SIG-M5 treated with dmso at 0.1 percent for 504 hours (cell line): ENCODE measurements around the gene ANKFY1.
"Not testable (repeated sequence)": the region's sequence is repeated elsewhere in the genome, so short reads cannot be mapped to it uniquely, and the experiment has no call there.

Experiments used
- DNase-seq: peaks from one replicate; lab custom pipeline; 2025; ENCODE audit not compliant: unreplicated experiment; lab: John Stamatoyannopoulos, UW

Gene ANKFY1

DNA sequence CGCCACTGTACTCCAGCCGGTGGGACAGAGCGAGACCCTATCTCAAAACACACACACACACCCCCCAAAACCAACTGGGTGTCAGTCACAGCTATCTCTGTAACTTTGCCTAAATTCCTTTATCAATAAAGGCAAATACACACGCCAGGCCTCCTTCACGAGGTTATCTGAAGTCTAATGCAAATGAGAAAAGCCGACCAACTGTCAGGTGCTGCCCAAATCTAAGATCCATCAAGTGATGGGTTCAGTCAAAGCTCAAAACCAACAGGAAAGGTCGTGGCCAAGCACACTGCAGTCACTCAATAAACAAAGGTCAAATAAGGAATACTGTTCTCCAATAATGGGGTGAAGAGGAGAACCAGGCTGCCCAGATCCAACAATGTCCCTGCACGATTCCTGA, 1.1 kb downstream of the ANKFY1 start:
- DNase-seq: no peak

DNA sequence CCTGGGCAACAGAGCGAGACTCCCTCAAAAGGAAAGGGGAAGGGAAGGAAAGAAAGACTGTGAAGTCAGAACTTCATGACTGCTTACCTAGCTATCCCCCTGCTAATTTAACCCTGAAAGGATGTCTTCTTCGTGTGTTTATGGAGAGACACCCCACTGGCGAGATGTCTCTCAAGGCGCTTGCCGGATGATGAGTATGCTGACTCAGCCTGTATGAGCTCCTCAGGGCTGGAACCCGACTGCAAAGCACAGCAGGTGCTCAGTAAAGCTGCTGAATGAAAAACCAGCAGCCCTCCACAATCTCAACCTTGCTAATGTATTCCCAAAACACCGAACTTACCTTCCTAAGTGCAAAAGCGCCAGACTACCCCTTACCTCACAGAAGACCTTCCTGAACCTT, 2.3 kb downstream of the ANKFY1 start:
- no peak for DNase-seq

DNA sequence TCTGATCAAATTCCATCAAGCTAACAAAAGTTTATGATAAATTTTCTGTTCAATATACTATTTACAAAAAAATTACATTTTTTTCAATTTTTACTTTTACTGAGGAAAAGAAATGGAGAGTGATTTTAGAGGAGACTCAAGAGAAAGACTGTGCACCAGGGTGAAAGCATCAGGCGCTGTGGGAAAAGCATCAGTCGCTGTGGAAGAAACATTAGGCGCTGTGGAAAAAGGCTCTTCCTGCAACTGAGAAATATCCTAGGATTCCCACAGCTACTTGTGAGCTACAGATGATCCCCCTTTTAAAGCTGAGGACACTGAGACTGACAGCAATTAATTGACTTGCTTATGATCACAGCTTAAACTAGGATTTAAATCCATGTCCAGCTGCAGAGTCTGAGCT, 4.9 kb downstream of the ANKFY1 start:
- DNase-seq: no peak

DNA sequence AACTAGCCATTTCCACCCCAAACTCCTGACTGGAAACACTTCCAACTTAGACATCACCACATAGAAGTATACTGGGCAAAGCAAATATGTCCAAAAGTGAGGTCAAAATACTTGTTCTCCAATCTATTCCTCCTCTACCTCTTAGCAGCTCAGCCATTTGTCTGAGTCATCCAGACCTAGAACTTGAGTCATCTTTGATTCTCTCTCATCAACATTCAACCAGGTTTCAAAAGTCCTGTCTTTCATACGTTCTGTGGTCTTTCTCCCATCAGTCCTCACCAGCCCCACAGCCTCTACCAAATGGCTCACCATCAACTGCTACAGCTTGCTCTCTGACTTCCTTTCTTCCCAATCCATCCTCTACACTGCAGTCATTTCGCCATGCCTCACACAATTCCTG, 6.8 kb downstream of the ANKFY1 start:
- DNase-seq: peak; percentile 26

DNA sequence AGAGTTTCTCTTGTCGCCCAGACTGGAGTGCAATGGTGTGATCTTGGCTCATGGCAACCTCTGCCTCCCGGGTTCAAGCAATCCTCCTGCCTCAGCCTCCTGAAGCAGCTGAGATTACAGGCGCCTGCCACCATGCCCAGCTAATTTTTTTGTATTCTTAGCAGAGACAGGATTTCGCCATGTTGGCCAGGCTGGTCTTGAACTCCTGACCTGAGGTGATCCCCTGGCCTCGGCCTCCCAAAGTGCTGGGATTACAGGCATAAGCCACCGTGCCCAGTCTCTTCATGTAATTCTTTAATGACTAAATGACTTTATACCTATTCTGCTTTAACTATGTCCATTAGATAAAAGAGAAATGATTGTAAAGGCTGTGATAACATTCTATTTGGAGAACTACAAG, 8.5 kb downstream of the ANKFY1 start:
- DNase-seq: not testable (repeated sequence)

DNA sequence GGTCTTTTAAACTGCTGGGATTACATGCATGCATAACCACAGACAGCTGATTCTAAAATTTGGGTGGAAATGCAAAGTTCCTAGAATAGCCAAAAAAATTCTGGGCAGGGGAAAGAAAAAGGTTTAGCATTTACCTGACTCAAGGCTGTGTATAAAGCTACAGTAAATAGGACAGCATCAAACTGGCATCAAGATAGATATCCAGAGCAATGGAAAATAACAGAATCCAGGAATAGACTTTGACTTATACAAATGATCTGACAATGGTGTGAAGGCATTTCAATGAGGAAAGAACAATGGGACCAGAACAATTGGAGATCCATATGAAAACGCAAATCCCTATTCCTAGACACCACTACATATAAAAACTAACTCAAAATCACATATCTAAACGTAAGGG, 12.9 kb downstream of the ANKFY1 start:
- DNase-seq: no peak

DNA sequence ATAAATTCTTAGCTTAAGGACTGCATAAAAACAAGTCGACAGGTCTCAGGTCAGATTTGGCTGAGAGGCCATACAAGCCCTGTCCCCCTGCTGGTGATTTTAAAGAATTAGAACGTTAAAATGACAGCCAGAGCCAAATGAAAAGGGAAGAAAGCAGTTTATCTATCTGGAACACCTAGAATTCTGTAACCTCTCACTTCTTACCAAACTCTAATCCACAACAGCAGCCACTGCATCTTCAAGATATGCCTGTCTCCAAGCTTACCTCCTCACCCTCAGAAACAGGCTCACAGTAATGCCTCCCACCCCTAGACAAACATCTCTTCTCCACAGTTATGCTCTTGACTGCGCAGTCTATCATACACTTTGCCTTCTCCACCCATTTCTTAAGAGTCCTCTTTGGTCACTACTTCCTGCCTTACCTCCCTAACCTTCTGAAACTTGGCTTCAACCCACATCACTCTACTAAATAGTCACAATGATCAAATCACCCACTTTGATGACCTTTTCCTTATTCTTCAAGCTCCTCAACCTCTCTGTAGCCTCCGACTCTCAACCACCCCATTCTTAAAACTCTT, 14.2 kb downstream of the ANKFY1 start:
- DNase-seq: peak; percentile 59

DNA sequence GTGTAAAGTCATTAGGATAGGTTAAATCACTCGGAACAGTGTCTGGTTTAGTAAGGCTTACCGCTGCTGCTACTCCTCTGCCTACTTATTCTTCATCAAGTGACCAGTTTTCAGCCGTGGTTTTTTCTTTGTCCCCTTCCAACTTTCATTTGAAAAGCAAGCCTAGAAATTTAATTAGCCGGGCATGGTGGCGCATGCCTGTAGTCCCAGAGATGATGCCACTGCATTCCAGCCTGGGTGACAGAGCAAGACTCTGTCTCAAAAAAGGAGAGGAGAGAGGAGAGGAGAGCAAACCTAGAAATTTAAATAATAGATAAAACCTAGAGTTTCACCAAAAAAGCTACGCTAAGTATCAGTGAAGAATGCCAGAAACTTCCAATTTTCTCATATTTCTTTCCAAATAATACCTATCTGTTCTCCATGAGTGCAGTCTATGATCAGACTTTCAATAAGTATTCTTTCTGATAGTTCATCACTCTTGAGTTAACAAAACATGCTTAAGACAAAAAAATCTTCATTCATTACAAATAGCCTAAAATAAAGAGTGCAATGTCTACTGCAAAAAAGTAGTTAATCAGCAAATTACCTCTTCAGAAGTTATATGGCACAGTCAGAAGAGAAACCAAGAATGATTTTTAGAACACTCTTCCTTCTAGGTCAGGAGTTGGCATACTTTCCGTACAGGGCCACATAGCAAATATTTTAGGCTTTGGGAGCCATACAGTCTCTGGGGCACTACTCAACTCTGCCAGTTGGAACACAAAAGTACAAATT, 15.1 kb downstream of the ANKFY1 start:
- DNase-seq: no peak

DNA sequence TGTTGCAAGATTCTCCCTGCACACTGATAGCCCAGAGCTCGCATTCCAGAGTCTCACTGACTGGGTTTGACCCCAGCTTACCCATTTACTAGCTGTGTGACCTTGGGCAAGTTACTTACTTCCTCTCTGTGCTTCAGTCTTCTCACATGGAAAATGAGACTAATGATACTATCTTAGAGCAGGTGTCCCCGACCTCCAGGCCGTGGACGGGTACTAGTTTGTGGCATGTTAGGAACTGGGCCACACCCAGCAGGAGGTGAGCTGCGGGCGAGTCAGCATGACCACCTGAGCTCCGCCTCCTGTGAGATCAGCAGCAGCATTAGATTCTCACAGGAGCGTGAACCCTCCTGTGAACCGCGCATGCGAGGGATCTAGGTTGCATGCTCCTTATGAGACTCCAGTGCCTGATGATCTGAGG, 15.8 kb downstream of the ANKFY1 start:
- peak; percentile 28 for DNase-seq

DNA sequence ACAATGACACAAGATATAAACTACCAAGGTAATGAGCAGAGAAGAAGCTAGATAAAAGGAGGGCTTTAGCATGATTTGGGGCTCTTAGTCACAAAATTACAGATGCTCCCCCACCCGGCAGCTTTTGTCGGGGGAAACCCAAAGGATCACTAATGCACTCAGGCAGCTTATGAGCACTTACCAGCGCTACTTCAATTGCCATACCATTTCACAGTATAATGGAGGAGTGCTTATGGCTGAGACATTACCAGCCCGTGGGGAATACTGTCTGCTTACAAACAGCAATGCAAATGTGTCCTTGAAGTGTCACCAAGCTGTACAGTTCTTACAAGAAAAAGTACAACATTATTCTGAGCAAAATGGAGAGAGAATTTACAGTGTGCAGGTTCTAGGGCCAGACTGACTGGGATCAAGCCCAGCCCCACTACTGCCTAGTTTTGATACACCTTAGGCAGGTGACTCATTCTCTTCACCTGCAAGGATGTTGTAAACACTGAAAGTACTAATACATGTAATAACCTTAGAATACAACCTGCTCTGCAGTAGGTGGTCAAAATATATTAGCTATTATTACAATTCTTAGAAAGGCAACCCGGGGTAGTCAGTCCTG, 16.3 kb downstream of the ANKFY1 start:
- no peak for DNase-seq

DNA sequence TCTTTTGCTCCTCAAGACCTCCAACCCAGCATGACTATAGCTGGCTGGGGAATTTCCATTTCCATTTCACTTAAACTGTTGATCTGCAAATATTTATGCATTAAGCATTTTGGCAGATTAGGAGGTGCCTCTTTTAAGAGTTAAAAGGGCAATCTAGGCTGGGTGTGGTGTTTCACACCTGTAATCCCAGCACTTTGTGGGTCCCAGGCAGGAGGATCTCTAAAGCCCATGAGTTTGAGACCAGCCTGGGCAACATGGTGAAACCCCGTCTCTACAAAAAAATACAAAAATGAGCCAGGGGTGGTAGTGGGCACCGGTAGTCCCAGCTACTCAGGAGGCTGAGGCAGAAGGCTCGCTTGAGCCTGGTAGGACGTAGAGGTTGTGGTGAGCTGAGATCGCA, 17.1 kb downstream of the ANKFY1 start:
- no peak for DNase-seq

DNA sequence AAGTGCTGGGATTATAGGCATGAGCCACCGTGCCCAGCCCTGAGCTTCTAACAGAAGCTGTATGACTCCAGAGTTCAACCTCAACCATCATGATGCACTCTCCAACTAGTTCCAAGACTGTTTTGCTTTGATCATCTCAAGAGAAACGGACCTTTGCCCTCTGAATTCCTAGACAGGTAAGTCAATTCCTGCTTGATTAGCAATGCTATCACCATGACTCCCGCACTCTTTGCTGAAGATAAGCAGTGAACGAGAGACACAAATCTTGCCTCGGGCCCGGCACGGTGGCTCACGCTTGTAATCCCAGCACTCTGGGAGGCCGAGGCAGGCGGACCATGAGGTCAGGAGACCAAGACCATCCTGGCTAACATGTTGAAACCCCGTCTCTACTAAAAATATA, 22.2 kb downstream of the ANKFY1 start:
- DNase-seq: no peak

DNA sequence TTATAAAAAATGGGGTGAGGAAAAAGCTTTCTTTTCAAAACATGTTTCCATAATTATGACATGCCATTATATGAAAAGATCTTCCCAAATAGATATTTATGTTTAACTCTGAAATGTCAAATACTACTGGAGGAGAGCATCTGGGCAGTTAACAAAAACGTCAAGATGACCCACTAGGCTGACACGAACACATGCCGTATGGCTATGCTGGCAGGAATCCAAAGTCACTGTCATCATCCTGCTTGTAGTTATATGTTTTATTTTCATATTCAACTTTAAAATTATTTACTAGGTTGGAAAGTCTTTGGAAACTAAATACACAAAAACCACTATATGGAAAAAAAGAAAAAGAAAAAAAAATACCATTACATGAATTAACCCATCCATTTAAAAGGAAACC, 27.3 kb downstream of the ANKFY1 start:
- DNase-seq: no peak

DNA sequence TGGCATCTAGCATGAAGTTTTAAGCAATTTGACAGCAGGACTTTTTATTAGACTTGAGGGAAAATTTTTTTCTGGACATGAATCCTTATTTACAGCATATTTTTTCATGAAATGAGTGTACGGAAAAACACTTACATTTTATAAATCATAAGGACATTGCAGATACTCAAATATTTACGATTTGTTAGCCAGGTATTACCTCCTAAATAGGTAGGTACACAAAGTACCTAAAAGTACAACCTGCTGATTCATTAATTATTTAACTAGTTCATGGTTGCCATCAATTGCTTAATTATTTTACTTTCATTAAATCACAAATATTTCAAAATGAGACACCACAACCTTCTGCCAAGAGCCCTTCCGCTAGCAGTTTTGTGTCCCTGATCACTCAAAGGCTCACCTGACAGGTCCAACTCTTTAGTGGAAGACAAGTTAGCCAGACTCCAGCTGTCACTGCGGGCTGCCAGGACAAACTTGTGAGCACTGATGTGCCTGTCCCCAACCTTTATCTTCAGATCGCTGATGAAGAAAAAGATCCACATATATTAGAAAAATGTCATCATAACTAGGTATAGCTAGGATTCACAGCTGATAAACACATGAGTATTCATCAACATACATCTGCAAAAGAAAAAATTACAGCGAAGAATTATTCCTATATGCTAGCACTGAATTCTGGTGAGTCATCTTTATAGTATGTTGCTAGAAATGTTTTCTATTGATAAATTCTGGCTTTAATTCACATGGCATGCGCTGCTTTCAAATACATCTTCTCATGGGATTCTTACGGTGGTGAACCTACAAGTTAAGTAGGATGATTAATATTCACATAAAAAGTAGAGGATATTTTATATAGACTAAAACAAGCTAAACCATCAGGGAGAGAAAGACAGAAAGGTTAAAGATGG, 28.2 kb downstream of the ANKFY1 start:
- DNase-seq: no peak

DNA sequence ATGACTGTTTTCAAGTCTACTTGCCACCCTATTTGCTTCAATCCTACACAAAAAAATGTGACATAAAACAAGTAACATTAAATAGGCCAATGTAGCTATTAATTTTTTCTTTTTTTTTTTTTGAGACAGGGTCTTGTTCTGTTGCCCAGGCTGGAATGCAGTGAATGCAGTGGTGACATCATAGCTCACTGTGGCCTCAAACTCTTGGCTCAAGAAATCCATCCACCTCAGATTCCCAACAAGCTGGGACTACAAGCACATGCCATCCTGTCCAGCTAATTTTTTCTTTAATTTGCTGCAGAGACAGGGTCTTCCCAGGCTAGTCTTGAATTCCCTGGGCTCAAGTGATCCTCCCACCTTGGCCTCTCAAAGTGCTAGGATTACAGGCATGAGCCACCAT, 29.4 kb downstream of the ANKFY1 start:
- no peak for DNase-seq

DNA sequence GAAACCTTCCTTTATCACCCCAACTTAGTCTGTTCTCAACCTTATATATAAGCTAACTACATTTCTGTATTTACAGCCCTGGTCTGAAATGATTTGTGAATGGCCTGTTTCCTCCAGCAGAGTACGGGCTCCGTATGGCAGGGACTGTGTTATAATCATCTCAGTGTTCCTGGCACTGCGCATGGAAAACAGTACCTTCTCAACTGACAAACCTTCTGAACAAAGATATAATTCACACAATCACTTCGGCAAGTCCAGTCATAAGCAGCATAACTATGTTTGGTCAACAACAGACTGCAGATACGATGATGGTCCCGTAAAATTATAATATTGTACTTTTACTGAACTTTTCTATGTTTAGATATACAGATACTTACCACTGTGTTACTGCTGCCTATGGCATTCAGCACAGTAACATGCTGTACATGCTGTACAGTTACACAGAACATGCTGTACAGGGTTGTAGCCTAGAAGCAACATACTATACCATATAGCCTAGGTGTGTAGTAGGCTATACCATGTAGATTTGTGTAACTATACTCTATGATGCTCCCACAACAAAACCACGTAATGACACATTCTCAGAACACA, 30.0 kb downstream of the ANKFY1 start:
- DNase-seq: no peak

DNA sequence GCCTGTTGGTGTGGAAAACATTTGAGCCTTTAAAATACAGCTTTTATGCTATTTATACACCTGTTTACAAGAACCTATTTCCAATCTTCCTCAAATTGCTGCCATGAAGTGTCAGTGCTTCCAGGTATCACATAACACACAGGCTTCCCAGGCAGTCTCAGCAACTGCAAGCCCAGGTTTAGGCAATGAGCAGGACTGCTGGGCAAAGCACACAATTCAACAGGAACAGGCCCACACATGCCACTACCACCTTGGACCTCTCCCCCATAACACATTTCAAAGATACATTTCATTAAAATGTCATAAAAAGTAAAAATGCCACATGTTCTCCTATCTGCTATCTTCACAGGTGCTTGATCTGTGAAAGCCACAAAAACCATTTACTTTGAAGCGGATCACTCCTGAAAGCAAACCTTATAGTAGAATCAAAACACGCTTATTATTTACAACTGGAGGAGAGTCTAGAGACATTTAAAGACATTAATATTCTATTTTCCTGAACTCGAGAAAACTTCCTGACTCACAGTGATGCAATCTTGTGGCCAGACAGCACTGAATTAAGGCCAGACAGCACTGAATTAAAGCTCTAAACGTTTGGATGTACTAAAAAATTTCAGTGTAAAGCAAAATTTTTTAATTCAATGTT, 31.5 kb downstream of the ANKFY1 start:
- DNase-seq: no peak

DNA sequence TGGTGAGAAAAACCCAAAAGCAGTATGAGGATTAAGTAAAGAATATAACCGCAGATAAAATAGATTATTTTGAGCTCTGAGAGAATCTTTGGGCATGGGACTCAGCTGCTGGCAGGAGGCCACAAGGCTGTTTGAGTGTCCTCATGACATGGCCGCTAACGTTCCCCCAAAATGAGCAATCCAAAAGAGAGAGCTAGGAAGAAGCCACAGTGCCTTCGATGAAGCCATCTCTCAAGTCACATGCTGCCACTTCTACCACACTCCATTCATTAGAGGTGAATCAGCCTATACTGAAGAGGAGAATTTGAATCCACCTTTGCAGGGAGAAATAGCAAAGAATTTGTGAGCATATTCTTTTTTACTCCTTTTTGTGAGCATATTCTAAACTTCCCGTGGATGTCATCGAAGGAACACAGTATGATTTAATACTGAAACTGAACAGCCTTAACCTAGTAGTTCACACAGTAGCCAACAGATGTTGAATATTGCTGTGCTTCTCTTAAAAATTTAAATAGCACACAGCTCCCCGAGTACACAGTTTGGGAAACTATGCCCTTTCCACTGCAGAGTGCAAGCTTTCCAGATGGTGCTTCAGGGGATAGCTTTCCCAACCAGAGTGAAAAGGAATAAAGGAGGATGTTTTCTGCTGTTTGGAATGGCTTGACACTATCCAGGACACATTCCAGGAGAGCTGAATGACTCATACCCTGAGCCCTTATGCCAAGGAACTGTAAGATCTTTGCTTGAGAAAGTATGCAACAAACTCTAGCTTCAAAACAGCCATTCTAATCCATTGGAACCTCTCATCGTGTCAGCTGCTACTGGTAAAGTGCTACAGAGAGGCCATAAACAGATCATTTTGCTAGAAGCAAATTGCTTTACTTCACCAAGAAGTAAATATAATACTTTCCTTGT, 33.9 kb downstream of the ANKFY1 start:
- no peak for DNase-seq

DNA sequence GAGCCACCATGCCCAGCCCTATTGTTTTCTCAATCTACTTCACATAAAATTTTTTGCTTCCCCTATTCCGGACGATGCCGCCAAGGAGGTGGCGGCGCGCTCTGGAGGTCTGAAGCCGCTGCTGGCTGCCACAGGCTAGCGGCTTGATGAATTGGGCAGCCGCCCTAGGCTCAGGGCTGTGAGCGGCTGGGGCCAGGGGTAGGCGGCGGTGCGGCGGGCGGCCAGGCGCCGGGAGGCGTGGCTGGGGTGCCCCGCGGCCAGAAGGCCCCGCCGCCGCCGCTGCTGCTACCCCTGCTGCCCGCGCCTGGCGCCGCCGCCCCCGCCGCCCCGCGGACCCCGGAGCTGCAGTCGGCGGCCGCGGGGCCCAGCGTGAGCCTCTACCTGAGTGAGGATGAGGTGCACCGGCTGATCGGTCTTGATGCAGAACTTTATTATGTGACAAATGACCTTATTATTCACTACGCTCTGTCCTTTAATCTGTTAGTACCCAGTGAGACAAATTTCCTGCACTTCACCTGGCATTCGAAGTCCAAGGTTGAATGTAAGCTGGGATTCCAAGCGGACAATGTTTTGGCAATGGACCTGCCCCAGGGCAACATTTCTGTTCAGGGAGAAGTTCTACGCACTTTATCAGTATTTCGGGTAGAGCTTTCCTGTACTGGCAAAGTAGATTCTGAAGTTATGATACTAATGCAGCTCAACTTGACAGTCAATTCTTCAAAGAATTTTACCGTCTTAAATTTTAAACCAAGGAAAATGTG, 41.7 kb downstream of the ANKFY1 start:
- no peak for DNase-seq
